Mesenchymal stem cell (in vitro differentiated cells and primary cell): ENCODE data around the gene TMEM53.

ENCODE experiments used
- DNase-seq: peaks from one replicate; pipeline ENCODE4 v3.0.0-alpha.2; 2013
- H2AFZ ChIP-seq: one replicate; pipeline ENCODE4 v1.6.1; 2013; ENCODE audit warnings: low read depth, mild to moderate bottlenecking, control low read depth, inconsistent platforms, low read length, moderate library complexity
- H2AK5ac ChIP-seq: 2 replicates; pipeline ENCODE4 v1.6.1; 2013; ENCODE audit warnings: low read length, moderate library complexity, mild to moderate bottlenecking, inconsistent platforms; ENCODE audit not compliant: severe bottlenecking
- H2BK120ac ChIP-seq: one replicate; pipeline ENCODE4 v1.6.1; 2013; ENCODE audit warnings: low read depth, mild to moderate bottlenecking, inconsistent platforms, low read length, moderate library complexity
- H2BK12ac ChIP-seq, 2 experiments: one replicate each; pipeline ENCODE4 v1.6.1; 2013; ENCODE audit warnings: inconsistent platforms in 2 of 2, low read length in 2 of 2, mild to moderate bottlenecking in 2 of 2, moderate library complexity in 2 of 2, control low read depth in 1 of 2
- H2BK15ac ChIP-seq: one replicate; pipeline ENCODE4 v1.6.1; 2013; ENCODE audit warnings: mild to moderate bottlenecking, low read depth, inconsistent platforms; ENCODE audit not compliant: poor library complexity, severe bottlenecking
- H2BK5ac ChIP-seq: 2 replicates; pipeline ENCODE4 v1.6.1; 2013; ENCODE audit warnings: low read depth, mild to moderate bottlenecking, low read length, control low read depth, inconsistent platforms; ENCODE audit not compliant: poor library complexity, severe bottlenecking
- H3K14ac ChIP-seq, 2 experiments: one replicate each; pipeline ENCODE4 v1.6.1; 2013; ENCODE audit warnings: inconsistent platforms in 2 of 2, low read length in 2 of 2, control low read depth in 1 of 2, mild to moderate bottlenecking in 1 of 2, moderate library complexity in 1 of 2
- H3K18ac ChIP-seq, 2 experiments: one replicate each; pipeline ENCODE4 v1.6.1; 2013; ENCODE audit warnings: inconsistent platforms in 2 of 2, low read length in 2 of 2, control low read depth in 1 of 2, low read depth in 1 of 2, mild to moderate bottlenecking in 1 of 2
- H3K23ac ChIP-seq, 2 experiments: one replicate each; pipeline ENCODE4 v1.6.1; 2013; ENCODE audit warnings: inconsistent platforms in 2 of 2, low read length in 2 of 2, mild to moderate bottlenecking in 2 of 2, moderate library complexity in 2 of 2, control low read depth in 1 of 2
- H3K27ac ChIP-seq: 2 replicates; pipeline ENCODE4 v1.5.1; 2013; ENCODE audit warnings: mild to moderate bottlenecking, moderate library complexity, low read length, control low read depth, inconsistent platforms; ENCODE audit not compliant: poor library complexity, severe bottlenecking
- H3K27me3 ChIP-seq, 2 experiments: 2 replicates each; pipeline versions ENCODE4 v1.6.1 to v1.7.0; 2013; ENCODE audit warnings: low read length in 2 of 2, mild to moderate bottlenecking in 2 of 2, moderate library complexity in 2 of 2, control low read depth in 1 of 2, inconsistent platforms in 1 of 2; ENCODE audit not compliant: control insufficient read depth in 1 of 2, insufficient read depth in 1 of 2
- H3K36me3 ChIP-seq, 2 experiments: 2 replicates each; pipeline versions ENCODE4 v1.6.1 to v1.7.0; 2013; ENCODE audit warnings: low read length in 2 of 2, control low read depth in 1 of 2, inconsistent platforms in 1 of 2, low read depth in 1 of 2, mild to moderate bottlenecking in 1 of 2; ENCODE audit not compliant: insufficient read depth in 2 of 2, control insufficient read depth in 1 of 2
- H3K4ac ChIP-seq, 2 experiments: one replicate each; pipeline ENCODE4 v1.6.1; 2013; ENCODE audit warnings: inconsistent platforms in 2 of 2, low read length in 2 of 2, mild to moderate bottlenecking in 2 of 2, moderate library complexity in 2 of 2, control low read depth in 1 of 2, low read depth in 1 of 2
- H3K4me1 ChIP-seq: 2 replicates; pipeline ENCODE4 v1.6.1; 2013; ENCODE audit warnings: low read depth, low read length, control low read depth; ENCODE audit not compliant: control insufficient read depth, insufficient read depth
- H3K4me2 ChIP-seq: 2 replicates; pipeline ENCODE4 v1.6.1; 2013; ENCODE audit warnings: low read length, mild to moderate bottlenecking, inconsistent platforms; ENCODE audit not compliant: poor library complexity, severe bottlenecking
- H3K4me3 ChIP-seq, 2 experiments: 2 replicates each; pipeline versions ENCODE4 v1.5.1 to v1.7.0; 2013; ENCODE audit warnings: low read length in 2 of 2, mild to moderate bottlenecking in 2 of 2, control low read depth in 1 of 2, low read depth in 1 of 2; ENCODE audit not compliant: insufficient read depth in 1 of 2
- H3K79me1 ChIP-seq: replicated peaks from 2 replicates; pipeline ENCODE4 v1.6.1; 2013; ENCODE audit warnings: mild to moderate bottlenecking, control low read depth, low read length, inconsistent platforms; ENCODE audit not compliant: poor library complexity, severe bottlenecking
- H3K9ac ChIP-seq: 2 replicates; pipeline ENCODE4 v1.7.0; 2013; ENCODE audit warnings: mild to moderate bottlenecking, low read length, moderate library complexity
- H3K9me3 ChIP-seq: 2 replicates; pipeline ENCODE4 v1.7.0; 2013; ENCODE audit warnings: mild to moderate bottlenecking, low read length; ENCODE audit not compliant: control insufficient read depth
- H4K8ac ChIP-seq: one replicate; pipeline ENCODE4 v1.6.1; 2013; ENCODE audit warnings: inconsistent platforms, mild to moderate bottlenecking, low read length, moderate library complexity
- H4K91ac ChIP-seq: one replicate; pipeline ENCODE4 v1.6.1; 2013; ENCODE audit warnings: mild to moderate bottlenecking, low read length, inconsistent platforms
- WGBS: methylation state at CpG from one replicate; pipeline ENCODE4 v1.1.7; 2013; ENCODE audit warnings: mixed read lengths; 5-methylcytosine and 5-hydroxymethylcytosine counted together

Gene TMEM53

GRCh38 chr1:44698138-44698537, 23.9 kb upstream of the TMEM53 start:
- Histone ChIP-seq H2AFZ (no peak overlapping the region), H3K4ac (no peak overlapping the region), H3K9ac (no peak overlapping the region), H2AK5ac (no peak overlapping the region), H3K27me3 (no peaks in the 10 kb centered on the region), H3K14ac (no peak overlapping the region), H4K91ac (no peak overlapping the region), H3K36me3 (peaks cover 0 to 11% of the 10 kb centered on the region in 2 experiments), H3K79me1 (no peaks in the 10 kb centered on the region), H2BK120ac (no peak overlapping the region), H2BK5ac (no peak overlapping the region), H2BK12ac (no peak overlapping the region), H3K4me2 (no peak overlapping the region), H3K4me1 (peaks cover 1% of the 10 kb centered on the region), H3K27ac (no peak overlapping the region), H3K4me3 (no peak overlapping the region), H3K9me3 (no peaks in the 10 kb centered on the region), H2BK15ac (no peak overlapping the region), H3K18ac (no peak overlapping the region), H4K8ac (no peak overlapping the region), H3K23ac (no peak overlapping the region)
- DNase-seq, result no peak
- WGBS, result 84% methylated on average over 3 of the region's 3 CpGs

- Histone ChIP-seq H3K18ac (no peak overlapping the region), H3K9me3 (no peaks in the 10 kb centered on the region), H3K27ac (no peak overlapping the region), H2AFZ (no peak overlapping the region), H3K4me1 (peaks cover 1% of the 10 kb centered on the region), H2BK5ac (no peak overlapping the region), H4K8ac (no peak overlapping the region), H2BK15ac (no peak overlapping the region), H2BK12ac (no peak overlapping the region), H3K79me1 (no peaks in the 10 kb centered on the region), H3K9ac (no peak overlapping the region), H3K4ac (no peak overlapping the region), H3K23ac (no peak overlapping the region), H4K91ac (no peak overlapping the region), H2BK120ac (no peak overlapping the region), H3K36me3 (peaks cover 0 to 15% of the 10 kb centered on the region in 2 experiments), H3K4me2 (no peak overlapping the region), H3K4me3 (no peak overlapping the region), H3K27me3 (no peaks in the 10 kb centered on the region), H2AK5ac (no peak overlapping the region), H3K14ac (no peak overlapping the region)
- no peak for DNase-seq
- WGBS, result 82% methylated on average over 7 of the region's 7 CpGs
Observed at GRCh38 chr1:44696789-44697345, 22.6 kb upstream of the TMEM53 start.

- 89% methylated on average over 2 of the region's 3 CpGs for WGBS
- H3K27ac ChIP-seq, result no peak overlapping the region
Observed at GRCh38 chr1:44696101-44696500, 21.8 kb upstream of the TMEM53 start.

GRCh38 chr1:44695671-44696070, 21.4 kb upstream of the TMEM53 start:
- Histone ChIP-seq H3K14ac (no peak overlapping the region), H3K4ac (no peak overlapping the region), H2BK12ac (no peak overlapping the region), H3K79me1 (no peaks in the 10 kb centered on the region), H3K4me3 (no peak overlapping the region), H3K4me1 (peaks cover 1% of the 10 kb centered on the region), H2BK120ac (no peak overlapping the region), H3K27me3 (no peaks in the 10 kb centered on the region), H4K8ac (no peak overlapping the region), H2BK15ac (no peak overlapping the region), H2AK5ac (no peak overlapping the region), H3K36me3 (peaks cover 0 to 18% of the 10 kb centered on the region in 2 experiments), H3K4me2 (no peak overlapping the region), H2AFZ (no peak overlapping the region), H3K23ac (no peak overlapping the region), H3K9me3 (no peaks in the 10 kb centered on the region), H3K27ac (no peak overlapping the region), H2BK5ac (no peak overlapping the region), H3K9ac (no peak overlapping the region), H3K18ac (no peak overlapping the region), H4K91ac (no peak overlapping the region)
- 87% methylated on average over 4 of the region's 4 CpGs for WGBS
- no peak for DNase-seq

More at GRCh38 chr1:44696101-44696500, 21.8 kb upstream of the TMEM53 start:
- Histone ChIP-seq H3K18ac (no peak overlapping the region), H2BK120ac (no peak overlapping the region), H3K4me3 (no peak overlapping the region), H3K36me3 (peaks cover 0 to 18% of the 10 kb centered on the region in 2 experiments), H2AK5ac (no peak overlapping the region), H3K23ac (no peak overlapping the region), H3K79me1 (no peaks in the 10 kb centered on the region), H2BK15ac (no peak overlapping the region), H3K14ac (no peak overlapping the region), H3K4me2 (no peak overlapping the region), H2BK12ac (no peak overlapping the region), H4K91ac (no peak overlapping the region), H3K9ac (no peak overlapping the region), H3K9me3 (no peaks in the 10 kb centered on the region), H3K4me1 (peaks cover 1% of the 10 kb centered on the region), H2BK5ac (no peak overlapping the region), H3K27me3 (no peaks in the 10 kb centered on the region), H4K8ac (no peak overlapping the region), H3K4ac (no peak overlapping the region), H2AFZ (no peak overlapping the region)
- DNase-seq, result no peak
